GM10266 (cell line): ENCODE data around the gene ZFAND3.

Experiments used
- DNase-seq: peaks from one replicate; pipeline ENCODE4 v3.0.0; 2012; ENCODE audit errors: extremely low spot score
- CTCF ChIP-seq: IDR thresholded peaks from 2 replicates; pipeline ENCODE4 v1.5.1; 2012; ENCODE audit warnings: mild to moderate bottlenecking, low read depth; ENCODE audit not compliant: control insufficient read depth, insufficient read depth; ENCODE audit errors: missing control alignments

The ZFAND3 gene

GRCh38 chr6:38011937-38012336 is 192.4 kb downstream of the ZFAND3 start:
- DNase-seq = no peak
- no peak for TF ChIP-seq CTCF

GRCh38 chr6:38012573-38012972 is 193.0 kb downstream of the ZFAND3 start:
- DNase-seq = peak; percentile 39
- TF ChIP-seq CTCF = peak; percentile 63

GRCh38 chr6:38015341-38015740 is 195.8 kb downstream of the ZFAND3 start:
- DNase-seq = no peak
- TF ChIP-seq CTCF = no peak

GRCh38 chr6:38016824-38017223 is 197.3 kb downstream of the ZFAND3 start:
- no peak for DNase-seq
- TF ChIP-seq CTCF = no peak

GRCh38 chr6:38018755-38019165 is 199.2 kb downstream of the ZFAND3 start:
- TF ChIP-seq CTCF = no peak
- no peak for DNase-seq

- TF ChIP-seq CTCF = no peak
- no peak for DNase-seq
Measured at GRCh38 chr6:38020593-38020992, 201.1 kb downstream of the ZFAND3 start.

GRCh38 chr6:38021029-38021428 is 201.5 kb downstream of the ZFAND3 start:
- DNase-seq = no peak
- TF ChIP-seq CTCF = no peak
